HepG2 (cell line): ENCODE data around the gene ARIH2. TPM values are rescaled to one million over a fixed set of nuclear protein-coding genes. Genes with fewer than 3 reads are reported as not detected.

Experiments
- ADNP ChIP-seq: sonication (generic); formaldehyde crosslinking; IDR thresholded peaks from 2 replicates; pipeline ENCODE4 v1.4.0; 2020; ENCODE audit warnings: missing genetic modification reagents
- FOXO1 ChIP-seq: sonication (generic); formaldehyde crosslinking; IDR thresholded peaks from 2 replicates; pipeline ENCODE4 v1.4.0; 2020; ENCODE audit warnings: missing genetic modification reagents
- HOXD1 ChIP-seq: sonication (generic); formaldehyde crosslinking; IDR thresholded peaks from 2 replicates; pipeline ENCODE4 v1.5.0; 2020; ENCODE audit warnings: missing genetic modification reagents
- PAX8 ChIP-seq: sonication (generic); formaldehyde crosslinking; IDR thresholded peaks from 2 replicates; pipeline ENCODE4 v1.8.0; 2022; ENCODE audit warnings: mild to moderate bottlenecking, missing genetic modification reagents, borderline replicate concordance
- PTBP1 ChIP-seq: fragments of 200-400 bp; formaldehyde crosslinking; IDR thresholded peaks from 2 replicates; pipeline ENCODE4 v1.6.1; 2018; ENCODE audit warnings: low read length, low read depth; ENCODE audit not compliant: poor library complexity, severe bottlenecking
- REXO4 ChIP-seq: sonication (generic); formaldehyde crosslinking; IDR thresholded peaks from 2 replicates; pipeline ENCODE4 v1.8.0; 2022; ENCODE audit warnings: missing genetic modification reagents, mild to moderate bottlenecking, borderline replicate concordance
- TP53 ChIP-seq: sonication (generic); formaldehyde crosslinking; conservative IDR thresholded peaks from 2 replicates; pipeline ENCODE4 v1.4.0; 2020; ENCODE audit warnings: missing genetic modification reagents
- XBP1 ChIP-seq: sonication (generic); formaldehyde crosslinking; IDR thresholded peaks from 2 replicates; pipeline ENCODE4 v1.5.0; 2020; ENCODE audit warnings: missing genetic modification reagents
- ZBTB7A ChIP-seq: sonication (generic); formaldehyde crosslinking; IDR thresholded peaks from 2 replicates; pipeline ENCODE4 v1.8.0; 2022; ENCODE audit warnings: mild to moderate bottlenecking, missing genetic modification reagents
- polyA plus RNA-seq, 8 experiments: library from polyadenylated mRNA; depleted of rRNA in 3 of 8; stranded (reverse) in 7 of 8; unstranded in 1 of 8; fragments of >200 nt; fragmentation: Illumina TruSeq in 4 of 8; extraction: Trizol in 4 of 8; gene quantifications; 2 replicates each; pipeline versions ENCODE4 v1.2.1 to v1.2.3, GENCODE V29; 2011 to 2016; ENCODE audit warnings: low read depth in 4 of 8, missing spikeins in 1 of 8, mixed read lengths in 1 of 8; ENCODE audit not compliant: insufficient read depth in 1 of 8
- total RNA-seq, 5 experiments: library from RNA; depleted of rRNA; stranded (reverse); fragments of >200 nt; fragmentation: Illumina TruSeq; extraction: Trizol; gene quantifications; 2 replicates each; pipeline ENCODE4 v1.2.3, GENCODE V29; 2016; ENCODE audit warnings: low read depth in 1 of 5
- TF ChIP-seq, protein P1 (sequence below): IDR thresholded peaks from 2 replicates; pipeline ENCODE4 v1.6.1; 2018; ENCODE audit warnings: missing genetic modification reagents
- TF ChIP-seq, protein P2 (sequence below): sonication (generic); formaldehyde crosslinking; IDR thresholded peaks from 2 replicates; pipeline ENCODE4 v1.5.1; 2020; ENCODE audit warnings: missing genetic modification reagents, mild to moderate bottlenecking, borderline replicate concordance
- TF ChIP-seq, protein P3 (sequence below), 2 experiments: IDR thresholded peaks; 2 replicates each; pipeline ENCODE4 v1.6.1; 2011 to 2012; ENCODE audit warnings: low read length in 2 of 2, borderline replicate concordance in 1 of 2, low read depth in 1 of 2, mild to moderate bottlenecking in 1 of 2, moderate library complexity in 1 of 2
- TF ChIP-seq, protein P4 (sequence below): sonication (generic); formaldehyde crosslinking; IDR thresholded peaks from 2 replicates; pipeline ENCODE4 v1.4.0; 2020; ENCODE audit warnings: mild to moderate bottlenecking, missing genetic modification reagents
- TF ChIP-seq, protein P5 (sequence below), 2 experiments: sonication (generic) in 1 of 2; formaldehyde crosslinking in 1 of 2; IDR thresholded peaks; 2 replicates each; pipeline versions ENCODE4 v1.4.0 to v1.6.1; 2018 to 2020; ENCODE audit warnings: missing genetic modification reagents in 2 of 2, borderline replicate concordance in 1 of 2, low read depth in 1 of 2, mild to moderate bottlenecking in 1 of 2, missing biosample characterization in 1 of 2
- TF ChIP-seq, protein P6 (sequence below): IDR thresholded peaks from 2 replicates; pipeline ENCODE4 v1.6.1; 2016
- TF ChIP-seq, protein P7 (sequence below): IDR thresholded peaks from 2 replicates; pipeline ENCODE4 v1.6.1; 2016; ENCODE audit warnings: low read depth, borderline replicate concordance

Gene ARIH2
- total and polyA plus RNA-seq, 2 of the 13 experiments (the other 11 are each of a cell fraction or from before 2014, with no cell fraction given): 64.8 to 83.3 TPM

DNA sequence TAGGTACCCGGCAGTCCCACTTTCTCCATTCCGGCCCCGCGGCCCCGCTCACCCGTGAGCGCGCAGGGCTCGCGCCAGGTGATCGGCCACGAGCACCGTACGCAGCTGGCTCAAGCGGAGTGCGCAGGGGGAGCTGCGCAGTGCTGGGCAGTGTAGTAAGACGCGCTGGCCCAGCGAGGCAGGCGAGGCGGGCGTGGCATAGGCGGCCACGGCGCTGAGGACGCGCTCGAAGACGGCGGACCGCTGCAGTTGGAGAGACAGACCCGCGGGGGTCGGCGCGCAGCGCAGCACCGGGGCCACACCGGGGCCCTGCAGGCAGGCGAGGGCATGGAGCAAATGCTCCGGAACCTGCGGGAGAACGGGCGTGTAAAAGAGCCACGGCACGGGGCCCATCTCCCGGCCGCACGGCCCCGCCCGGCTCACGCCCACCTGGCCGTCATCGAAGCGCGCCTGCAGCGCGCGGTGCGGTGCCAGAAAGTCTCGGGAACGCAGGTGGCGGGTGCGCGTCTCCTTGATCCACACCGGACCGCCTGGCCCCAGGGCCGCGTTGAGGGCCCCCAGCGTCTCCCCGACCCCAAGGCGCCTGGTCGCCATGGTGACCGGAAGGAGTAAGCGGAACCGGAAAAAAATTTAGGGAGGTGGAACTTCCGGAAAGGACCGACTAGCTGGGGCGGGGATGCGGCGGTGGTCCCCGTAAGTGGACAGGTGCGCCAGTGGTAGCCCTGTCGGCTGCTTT, 99.5 kb downstream of the ARIH2 start, which contains the start of gene DALRD3 (continued):
- TF ChIP-seq, protein P1, sequence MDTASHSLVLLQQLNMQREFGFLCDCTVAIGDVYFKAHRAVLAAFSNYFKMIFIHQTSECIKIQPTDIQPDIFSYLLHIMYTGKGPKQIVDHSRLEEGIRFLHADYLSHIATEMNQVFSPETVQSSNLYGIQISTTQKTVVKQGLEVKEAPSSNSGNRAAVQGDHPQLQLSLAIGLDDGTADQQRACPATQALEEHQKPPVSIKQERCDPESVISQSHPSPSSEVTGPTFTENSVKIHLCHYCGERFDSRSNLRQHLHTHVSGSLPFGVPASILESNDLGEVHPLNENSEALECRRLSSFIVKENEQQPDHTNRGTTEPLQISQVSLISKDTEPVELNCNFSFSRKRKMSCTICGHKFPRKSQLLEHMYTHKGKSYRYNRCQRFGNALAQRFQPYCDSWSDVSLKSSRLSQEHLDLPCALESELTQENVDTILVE (CRISPR knock-in tag): no peak
- TF ChIP-seq ZBTB7A (no peak), PTBP1 (no peak), FOXO1 (CRISPR knock-in tag) (no peak), TP53 (CRISPR knock-in tag) (no peak), ADNP (CRISPR knock-in tag) (no peak), XBP1 (CRISPR knock-in tag) (no peak), HOXD1 (CRISPR knock-in tag) (no peak), PAX8 (CRISPR knock-in tag) (peak; percentile 76; the same call in 1 of the 2 replicates), REXO4 (no peak)
- TF ChIP-seq, protein P2, sequence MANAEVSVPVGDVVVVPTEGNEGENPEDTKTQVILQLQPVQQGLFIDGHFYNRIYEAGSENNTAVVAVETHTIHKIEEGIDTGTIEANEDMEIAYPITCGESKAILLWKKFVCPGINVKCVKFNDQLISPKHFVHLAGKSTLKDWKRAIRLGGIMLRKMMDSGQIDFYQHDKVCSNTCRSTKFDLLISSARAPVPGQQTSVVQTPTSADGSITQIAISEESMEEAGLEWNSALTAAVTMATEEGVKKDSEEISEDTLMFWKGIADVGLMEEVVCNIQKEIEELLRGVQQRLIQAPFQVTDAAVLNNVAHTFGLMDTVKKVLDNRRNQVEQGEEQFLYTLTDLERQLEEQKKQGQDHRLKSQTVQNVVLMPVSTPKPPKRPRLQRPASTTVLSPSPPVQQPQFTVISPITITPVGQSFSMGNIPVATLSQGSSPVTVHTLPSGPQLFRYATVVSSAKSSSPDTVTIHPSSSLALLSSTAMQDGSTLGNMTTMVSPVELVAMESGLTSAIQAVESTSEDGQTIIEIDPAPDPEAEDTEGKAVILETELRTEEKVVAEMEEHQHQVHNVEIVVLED (CRISPR knock-in tag): peak; percentile 72; the same call in 1 of the 2 replicates
- TF ChIP-seq, protein P3, sequence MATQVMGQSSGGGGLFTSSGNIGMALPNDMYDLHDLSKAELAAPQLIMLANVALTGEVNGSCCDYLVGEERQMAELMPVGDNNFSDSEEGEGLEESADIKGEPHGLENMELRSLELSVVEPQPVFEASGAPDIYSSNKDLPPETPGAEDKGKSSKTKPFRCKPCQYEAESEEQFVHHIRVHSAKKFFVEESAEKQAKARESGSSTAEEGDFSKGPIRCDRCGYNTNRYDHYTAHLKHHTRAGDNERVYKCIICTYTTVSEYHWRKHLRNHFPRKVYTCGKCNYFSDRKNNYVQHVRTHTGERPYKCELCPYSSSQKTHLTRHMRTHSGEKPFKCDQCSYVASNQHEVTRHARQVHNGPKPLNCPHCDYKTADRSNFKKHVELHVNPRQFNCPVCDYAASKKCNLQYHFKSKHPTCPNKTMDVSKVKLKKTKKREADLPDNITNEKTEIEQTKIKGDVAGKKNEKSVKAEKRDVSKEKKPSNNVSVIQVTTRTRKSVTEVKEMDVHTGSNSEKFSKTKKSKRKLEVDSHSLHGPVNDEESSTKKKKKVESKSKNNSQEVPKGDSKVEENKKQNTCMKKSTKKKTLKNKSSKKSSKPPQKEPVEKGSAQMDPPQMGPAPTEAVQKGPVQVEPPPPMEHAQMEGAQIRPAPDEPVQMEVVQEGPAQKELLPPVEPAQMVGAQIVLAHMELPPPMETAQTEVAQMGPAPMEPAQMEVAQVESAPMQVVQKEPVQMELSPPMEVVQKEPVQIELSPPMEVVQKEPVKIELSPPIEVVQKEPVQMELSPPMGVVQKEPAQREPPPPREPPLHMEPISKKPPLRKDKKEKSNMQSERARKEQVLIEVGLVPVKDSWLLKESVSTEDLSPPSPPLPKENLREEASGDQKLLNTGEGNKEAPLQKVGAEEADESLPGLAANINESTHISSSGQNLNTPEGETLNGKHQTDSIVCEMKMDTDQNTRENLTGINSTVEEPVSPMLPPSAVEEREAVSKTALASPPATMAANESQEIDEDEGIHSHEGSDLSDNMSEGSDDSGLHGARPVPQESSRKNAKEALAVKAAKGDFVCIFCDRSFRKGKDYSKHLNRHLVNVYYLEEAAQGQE (IDR thresholded peaks at IDR 0.05; ENCODE audit: borderline replicate concordance in 1 of 2, low read depth in 1 of 2, low read length in 2 of 2): no peak
- TF ChIP-seq, protein P4, sequence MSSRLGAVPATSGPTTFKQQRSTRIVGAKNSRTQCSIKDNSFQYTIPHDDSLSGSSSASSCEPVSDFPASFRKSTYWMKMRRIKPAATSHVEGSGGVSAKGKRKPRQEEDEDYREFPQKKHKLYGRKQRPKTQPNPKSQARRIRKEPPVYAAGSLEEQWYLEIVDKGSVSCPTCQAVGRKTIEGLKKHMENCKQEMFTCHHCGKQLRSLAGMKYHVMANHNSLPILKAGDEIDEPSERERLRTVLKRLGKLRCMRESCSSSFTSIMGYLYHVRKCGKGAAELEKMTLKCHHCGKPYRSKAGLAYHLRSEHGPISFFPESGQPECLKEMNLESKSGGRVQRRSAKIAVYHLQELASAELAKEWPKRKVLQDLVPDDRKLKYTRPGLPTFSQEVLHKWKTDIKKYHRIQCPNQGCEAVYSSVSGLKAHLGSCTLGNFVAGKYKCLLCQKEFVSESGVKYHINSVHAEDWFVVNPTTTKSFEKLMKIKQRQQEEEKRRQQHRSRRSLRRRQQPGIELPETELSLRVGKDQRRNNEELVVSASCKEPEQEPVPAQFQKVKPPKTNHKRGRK: peak; percentile 62; the same call in 1 of the 2 replicates
- TF ChIP-seq, protein P5, sequence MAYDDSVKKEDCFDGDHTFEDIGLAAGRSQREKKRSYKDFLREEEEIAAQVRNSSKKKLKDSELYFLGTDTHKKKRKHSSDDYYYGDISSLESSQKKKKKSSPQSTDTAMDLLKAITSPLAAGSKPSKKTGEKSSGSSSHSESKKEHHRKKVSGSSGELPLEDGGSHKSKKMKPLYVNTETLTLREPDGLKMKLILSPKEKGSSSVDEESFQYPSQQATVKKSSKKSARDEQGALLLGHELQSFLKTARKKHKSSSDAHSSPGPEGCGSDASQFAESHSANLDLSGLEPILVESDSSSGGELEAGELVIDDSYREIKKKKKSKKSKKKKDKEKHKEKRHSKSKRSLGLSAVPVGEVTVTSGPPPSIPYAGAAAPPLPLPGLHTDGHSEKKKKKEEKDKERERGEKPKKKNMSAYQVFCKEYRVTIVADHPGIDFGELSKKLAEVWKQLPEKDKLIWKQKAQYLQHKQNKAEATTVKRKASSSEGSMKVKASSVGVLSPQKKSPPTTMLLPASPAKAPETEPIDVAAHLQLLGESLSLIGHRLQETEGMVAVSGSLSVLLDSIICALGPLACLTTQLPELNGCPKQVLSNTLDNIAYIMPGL (CRISPR knock-in tag; IDR thresholded peaks at IDR 0.05; ENCODE audit: borderline replicate concordance in 1 of 2, low read depth in 1 of 2): peak in 1 of 2 experiments; percentile 62; a peak in 2 of 4 replicates
- TF ChIP-seq, protein P6, sequence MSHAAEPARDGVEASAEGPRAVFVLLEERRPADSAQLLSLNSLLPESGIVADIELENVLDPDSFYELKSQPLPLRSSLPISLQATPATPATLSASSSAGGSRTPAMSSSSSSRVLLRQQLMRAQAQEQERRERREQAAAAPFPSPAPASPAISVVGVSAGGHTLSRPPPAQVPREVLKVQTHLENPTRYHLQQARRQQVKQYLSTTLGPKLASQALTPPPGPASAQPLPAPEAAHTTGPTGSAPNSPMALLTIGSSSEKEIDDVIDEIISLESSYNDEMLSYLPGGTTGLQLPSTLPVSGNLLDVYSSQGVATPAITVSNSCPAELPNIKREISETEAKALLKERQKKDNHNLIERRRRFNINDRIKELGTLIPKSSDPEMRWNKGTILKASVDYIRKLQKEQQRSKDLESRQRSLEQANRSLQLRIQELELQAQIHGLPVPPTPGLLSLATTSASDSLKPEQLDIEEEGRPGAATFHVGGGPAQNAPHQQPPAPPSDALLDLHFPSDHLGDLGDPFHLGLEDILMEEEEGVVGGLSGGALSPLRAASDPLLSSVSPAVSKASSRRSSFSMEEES (CRISPR knock-in tag): no peak
- TF ChIP-seq, protein P7, sequence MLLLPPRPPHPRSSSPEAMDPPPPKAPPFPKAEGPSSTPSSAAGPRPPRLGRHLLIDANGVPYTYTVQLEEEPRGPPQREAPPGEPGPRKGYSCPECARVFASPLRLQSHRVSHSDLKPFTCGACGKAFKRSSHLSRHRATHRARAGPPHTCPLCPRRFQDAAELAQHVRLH (CRISPR knock-in tag): no peak
